CD14-positive monocyte (primary cell): Measurements from ENCODE around the gene ITPR3. TPM values are rescaled to one million over a fixed set of nuclear protein-coding genes. Genes with fewer than 3 reads are reported as not detected.

Experiments
- DNase-seq, 3 donors: peaks; one replicate each; pipeline ENCODE4 v3.0.0-alpha.2; 2011 to 2022
- H2AFZ ChIP-seq: 2 replicates; pipeline ENCODE4 v1.6.0; 2012; ENCODE audit warnings: mild to moderate bottlenecking, low read depth, low read length, inconsistent platforms; ENCODE audit not compliant: insufficient read depth, poor library complexity, severe bottlenecking
- H3K27ac ChIP-seq, 2 donors: 1 replicate in 1 of 2; 2 replicates in 1 of 2; pipeline ENCODE4 v1.5.1; 2012 to 2013; ENCODE audit warnings: low read length in 2 of 2, control low read depth in 1 of 2, inconsistent platforms in 1 of 2, low read depth in 1 of 2, mild to moderate bottlenecking in 1 of 2
- H3K27me3 ChIP-seq, 2 donors: one replicate each; pipeline versions ENCODE4 v1.6.0 to v1.6.1; 2011 to 2013; ENCODE audit warnings: low read length in 2 of 2; ENCODE audit not compliant: control insufficient read depth in 2 of 2, insufficient read depth in 2 of 2
- H3K36me3 ChIP-seq, 2 donors: replicated peaks in 1 of 2; 1 replicate in 1 of 2; 2 replicates in 1 of 2; pipeline versions ENCODE4 v1.5.1 to v1.6.1; 2012 to 2013; ENCODE audit warnings: low read length in 2 of 2, control low read depth in 1 of 2, inconsistent platforms in 1 of 2, mild to moderate bottlenecking in 1 of 2; ENCODE audit not compliant: insufficient read depth in 2 of 2, control insufficient read depth in 1 of 2
- H3K4me1 ChIP-seq, 2 donors: 1 replicate in 1 of 2; 2 replicates in 1 of 2; pipeline versions ENCODE4 v1.5.1 to v1.6.1; 2012 to 2013; ENCODE audit warnings: low read length in 2 of 2, control low read depth in 1 of 2, inconsistent platforms in 1 of 2, mild to moderate bottlenecking in 1 of 2, moderate library complexity in 1 of 2; ENCODE audit not compliant: insufficient read depth in 2 of 2, control insufficient read depth in 1 of 2
- H3K4me2 ChIP-seq: replicated peaks from 2 replicates; pipeline ENCODE3; 2012; ENCODE audit warnings: low read length, moderate library complexity, mild to moderate bottlenecking; ENCODE audit not compliant: poor library complexity, severe bottlenecking; ENCODE audit errors: extremely low read depth
- H3K4me3 ChIP-seq, 3 experiments: fragments of 200-600 bp in 1 of 3; sonication (generic) in 1 of 3; replicated peaks in 1 of 3; 1 replicate in 2 of 3; 2 replicates in 1 of 3; pipeline ENCODE4 v1.5.1; 2011 to 2013; ENCODE audit warnings: low read length in 3 of 3, mild to moderate bottlenecking in 3 of 3, control low read depth in 2 of 3, low read depth in 2 of 3, inconsistent platforms in 1 of 3, moderate library complexity in 1 of 3
- H3K79me2 ChIP-seq: 2 replicates; pipeline ENCODE4 v1.6.0; 2012; ENCODE audit warnings: mild to moderate bottlenecking, control low read depth, inconsistent platforms, low read length, moderate library complexity; ENCODE audit not compliant: insufficient read depth
- H3K9ac ChIP-seq: 2 replicates; pipeline ENCODE4 v1.6.0; 2017; ENCODE audit warnings: low read length, mild to moderate bottlenecking; ENCODE audit not compliant: insufficient read depth, poor library complexity, severe bottlenecking
- H3K9me3 ChIP-seq, 2 donors: replicated peaks in 1 of 2; 1 replicate in 1 of 2; 2 replicates in 1 of 2; pipeline versions ENCODE4 v1.5.1 to v1.6.1; 2012 to 2013; ENCODE audit warnings: low read length in 2 of 2, control low read depth in 1 of 2; ENCODE audit not compliant: control insufficient read depth in 1 of 2, insufficient read depth in 1 of 2
- H4K20me1 ChIP-seq: 2 replicates; pipeline ENCODE4 v1.6.0; 2012; ENCODE audit warnings: mild to moderate bottlenecking, low read length, control low read depth, moderate library complexity; ENCODE audit not compliant: insufficient read depth
- H3K27ac Mint-ChIP-seq, 7 donors: one replicate each; pipeline ENCODE4 v1.8.0; 2020; ENCODE audit warnings: mild to moderate bottlenecking in 7 of 7, mixed read lengths in 7 of 7, moderate library complexity in 6 of 7, inconsistent platforms in 2 of 7
- H3K27me3 Mint-ChIP-seq, 3 donors: one replicate each; pipeline ENCODE4 v1.8.0; 2021 to 2022; ENCODE audit warnings: low read depth in 3 of 3, mild to moderate bottlenecking in 3 of 3, mixed read lengths in 3 of 3, moderate library complexity in 3 of 3, inconsistent platforms in 1 of 3
- H3K36me3 Mint-ChIP-seq, 2 donors: one replicate each; pipeline ENCODE4 v1.8.0; 2020; ENCODE audit warnings: mixed read lengths in 2 of 2, inconsistent platforms in 1 of 2, mild to moderate bottlenecking in 1 of 2
- H3K4me1 Mint-ChIP-seq: one replicate; pipeline ENCODE4 v1.8.0; 2020; ENCODE audit warnings: mild to moderate bottlenecking, mixed read lengths
- H3K4me3 Mint-ChIP-seq, 2 donors: one replicate each; pipeline ENCODE4 v1.8.0; 2020; ENCODE audit warnings: mild to moderate bottlenecking in 2 of 2, mixed read lengths in 2 of 2, moderate library complexity in 1 of 2
- H3K9me3 Mint-ChIP-seq, 7 donors: one replicate each; pipeline ENCODE4 v1.8.0; 2020 to 2022; ENCODE audit warnings: mixed read lengths in 7 of 7, mild to moderate bottlenecking in 6 of 7, moderate library complexity in 6 of 7, inconsistent platforms in 2 of 7
- CTCF ChIP-seq: fragments of 200-600 bp; IDR thresholded peaks from one replicate; pipeline ENCODE4 v1.8.0; 2022; ENCODE audit warnings: antibody characterized with exemption, mild to moderate bottlenecking
- WGBS: methylation state at CpG from one replicate; pipeline ENCODE4 v1.1.5; 2013; ENCODE audit warnings: missing lambda C conversion rate; ENCODE audit not compliant: insufficient coverage; 5-methylcytosine and 5-hydroxymethylcytosine counted together
- intact Hi-C, 2 donors: fragments of 100-400 bp; cut with micrococcal nuclease; formaldehyde crosslinking; loops; one replicate each; pipeline versions ENCODE4 v1.15.0 to v1.15.1; 2023
- polyA plus RNA-seq, 3 donors: library from polyadenylated mRNA; depleted of rRNA in 1 of 3; unstranded in 2 of 3; stranded (reverse) in 1 of 3; fragments of 300-500 nt in 2 of 3; fragments of >200 nt in 1 of 3; fragmentation: Illumina TruSeq in 2 of 3; gene quantifications; 1 replicate in 2 of 3; 2 replicates in 1 of 3; pipeline ENCODE4 v1.2.3, GENCODE V29; 2012 to 2021

The ITPR3 gene
- polyA plus RNA-seq, 3 donors = 1.8 TPM; not detected in 2

- no peaks in the 10 kb centered on the region for H3K27me3 ChIP-seq
- no peaks in the 10 kb centered on the region for H3K79me2 ChIP-seq
- no peaks in the 10 kb centered on the region for H3K36me3 ChIP-seq
- H3K9me3 ChIP-seq = no peaks in the 10 kb centered on the region
- H3K27me3 Mint-ChIP-seq = peaks cover 0 to 6% (median 4%) of the 10 kb centered on the region in 3 donors
- 80% methylated on average over 9 of the region's 9 CpGs for WGBS
- DNase-seq = no peak
- H3K9ac ChIP-seq = no peak overlapping the region
- H3K4me2 ChIP-seq = no peak overlapping the region
- peak overlapping the region in 1 of 2 donors; percentile 24 for H3K4me3 Mint-ChIP-seq
- H4K20me1 ChIP-seq = no peaks in the 10 kb centered on the region
- H3K4me1 ChIP-seq = peaks cover 8 to 12% of the 10 kb centered on the region in 2 donors
- H3K4me1 Mint-ChIP-seq = peaks cover 13% of the 10 kb centered on the region
- H2AFZ ChIP-seq = no peak overlapping the region
- H3K4me3 ChIP-seq = no peak overlapping the region
- H3K9me3 Mint-ChIP-seq = no peaks in the 10 kb centered on the region
- H3K27ac ChIP-seq = no peak overlapping the region
- H3K27ac Mint-ChIP-seq = no peak overlapping the region
- no peak for TF ChIP-seq CTCF
- intact Hi-C loops = no loop called here
- H3K36me3 Mint-ChIP-seq = no peaks in the 10 kb centered on the region
These were observed 121.0 kb downstream of the ITPR3 start for GRCh38 chr6:33742092-33742491.

GRCh38 chr6:33742837-33743236 lies 121.7 kb downstream of the ITPR3 start:
- no peaks in the 10 kb centered on the region for H3K9me3 Mint-ChIP-seq
- WGBS = 86% methylated on average over 7 of the region's 7 CpGs

More at GRCh38 chr6:33742837-33743236, 121.7 kb downstream of the ITPR3 start:
- Histone ChIP-seq H3K4me2 (no peak overlapping the region), H3K4me3 (no peak overlapping the region), H3K4me1 (peaks cover 8 to 12% of the 10 kb centered on the region in 2 donors), H3K36me3 (no peaks in the 10 kb centered on the region), H4K20me1 (no peaks in the 10 kb centered on the region), H2AFZ (no peak overlapping the region), H3K79me2 (no peaks in the 10 kb centered on the region), H3K9ac (no peak overlapping the region), H3K27ac (no peak overlapping the region), H3K9me3 (no peaks in the 10 kb centered on the region), H3K27me3 (no peaks in the 10 kb centered on the region)
- no peak for DNase-seq
- peaks cover 13% of the 10 kb centered on the region for H3K4me1 Mint-ChIP-seq
- no peak overlapping the region for H3K27ac Mint-ChIP-seq
- no peak overlapping the region for H3K4me3 Mint-ChIP-seq
- no peaks in the 10 kb centered on the region for H3K36me3 Mint-ChIP-seq
- intact Hi-C loops = no loop called here
- no peak for TF ChIP-seq CTCF
- peaks cover 0 to 10% (median 4%) of the 10 kb centered on the region in 3 donors for H3K27me3 Mint-ChIP-seq
